Spleen (tissue), 11 donors: ENCODE results near the gene MFN1. TPM values are rescaled to one million over a fixed set of nuclear protein-coding genes. Genes with fewer than 3 reads are reported as not detected.

Source experiments
- DNase-seq: peaks from one replicate; pipeline ENCODE4 v3.0.0-alpha.2; 2020
- H3K27ac ChIP-seq, 8 donors: fragments of 200-600 bp; sonication (generic) in 7 of 8; 1 replicate in 4 of 8; 2 replicates in 4 of 8; pipeline versions ENCODE4 v1.5.0 to v1.8.0; 2016 to 2021; ENCODE audit warnings: inconsistent platforms in 4 of 8, mild to moderate bottlenecking in 4 of 8, moderate library complexity in 1 of 8
- H3K27me3 ChIP-seq, 7 donors: fragments of 200-600 bp; sonication (generic) in 6 of 7; replicated peaks in 1 of 7; 1 replicate in 4 of 7; 2 replicates in 3 of 7; pipeline versions ENCODE4 v1.5.0 to v1.8.0; 2016 to 2021; ENCODE audit warnings: inconsistent platforms in 3 of 7, mild to moderate bottlenecking in 1 of 7
- H3K36me3 ChIP-seq, 6 donors: fragments of 200-600 bp; sonication (generic) in 5 of 6; 1 replicate in 4 of 6; 2 replicates in 2 of 6; pipeline versions ENCODE4 v1.5.0 to v1.8.0; 2016 to 2021; ENCODE audit warnings: inconsistent platforms in 2 of 6
- H3K4me1 ChIP-seq, 6 donors: fragments of 200-600 bp; sonication (generic) in 5 of 6; 1 replicate in 3 of 6; 2 replicates in 3 of 6; pipeline versions ENCODE4 v1.5.0 to v1.8.0; 2016 to 2021; ENCODE audit warnings: inconsistent platforms in 3 of 6
- H3K4me3 ChIP-seq, 8 donors: fragments of 200-600 bp; sonication (generic) in 7 of 8; 1 replicate in 4 of 8; 2 replicates in 4 of 8; pipeline versions ENCODE4 v1.5.0 to v1.8.0; 2016 to 2021; ENCODE audit warnings: inconsistent platforms in 4 of 8, mild to moderate bottlenecking in 4 of 8, moderate library complexity in 2 of 8
- H3K9me3 ChIP-seq, 8 donors: fragments of 200-600 bp; sonication (generic) in 7 of 8; 1 replicate in 4 of 8; 2 replicates in 4 of 8; pipeline versions ENCODE4 v1.5.0 to v1.8.0; 2016 to 2021; ENCODE audit warnings: inconsistent platforms in 4 of 8
- POLR2A ChIP-seq, 3 donors: fragments of 450-650 bp; IDR thresholded peaks; one replicate each; pipeline ENCODE4 v1.5.1; 2017; ENCODE audit warnings: antibody characterized with exemption in 3 of 3, mild to moderate bottlenecking in 1 of 3
- POLR2AphosphoS5 ChIP-seq, 3 donors: sonication (generic); formaldehyde crosslinking; IDR thresholded peaks; one replicate each; pipeline ENCODE4 v1.5.1; 2017; ENCODE audit warnings: antibody characterized with exemption in 3 of 3
- WGBS, 5 donors: extraction: QIAGEN DNeasy Blood & Tissue Kit in 3 of 5; methylation state at CpG; one replicate each; pipeline versions ENCODE4 v1.1.5 to v1.1.7; 2013 to 2018; 5-methylcytosine and 5-hydroxymethylcytosine counted together
- intact Hi-C: fragments of 100-400 bp; cut with DNase I; formaldehyde crosslinking; loops from one replicate; pipeline ENCODE4 v1.15.0; 2023; ENCODE audit warnings: low total_unique reads
- polyA plus RNA-seq, 3 donors: library from polyadenylated mRNA; stranded (reverse); fragments of 200-250 nt; gene quantifications; one replicate each; pipeline ENCODE4 v1.2.1, GENCODE V29; 2013
- total RNA-seq, 7 donors: library from RNA; depleted of rRNA in 3 of 7; stranded (reverse); fragments of >200 nt in 3 of 7; fragmentation: NEBNext Ultra II Directional in 4 of 7; extraction: Animal tissue kit (Norgen Biotek cat#: 25700) in 4 of 7; gene quantifications; one replicate each; pipeline versions ENCODE4 v1.1.0 to v1.2.1, GENCODE V29; 2016 to 2021
- TF ChIP-seq, protein P1 (sequence below), 11 experiments: fragments of 200-600 bp in 7 of 11; fragments of 450-650 bp in 4 of 11; sonication (generic) in 4 of 11; IDR thresholded peaks in 8 of 11; conservative IDR thresholded peaks in 3 of 11; 1 replicate in 7 of 11; 2 replicates in 4 of 11; pipeline versions ENCODE4 v1.4.0 to v1.8.0; 2016 to 2021; ENCODE audit warnings: antibody characterized with exemption in 11 of 11, inconsistent platforms in 4 of 11, mild to moderate bottlenecking in 1 of 11
- donor health status: healthy with polysubstance abuse.
- donor health status: DM: no; HTN: no; CAD: no; lungs with moderate emphysema.
- donor health status: DM: no; HTN: no; CAD: no.
- donor health status: Bipolar disorder and iron deficiency.
- donor health status: healthy.
- donor health status: DM: no; HTN: no; CAD: no.
- donor health status: DM: yes; HTN: yes; CAD: no.

MFN1 gene
- total and polyA plus RNA-seq, 10 donors = 19.0 to 74.4 (median 54.3) TPM

DNA sequence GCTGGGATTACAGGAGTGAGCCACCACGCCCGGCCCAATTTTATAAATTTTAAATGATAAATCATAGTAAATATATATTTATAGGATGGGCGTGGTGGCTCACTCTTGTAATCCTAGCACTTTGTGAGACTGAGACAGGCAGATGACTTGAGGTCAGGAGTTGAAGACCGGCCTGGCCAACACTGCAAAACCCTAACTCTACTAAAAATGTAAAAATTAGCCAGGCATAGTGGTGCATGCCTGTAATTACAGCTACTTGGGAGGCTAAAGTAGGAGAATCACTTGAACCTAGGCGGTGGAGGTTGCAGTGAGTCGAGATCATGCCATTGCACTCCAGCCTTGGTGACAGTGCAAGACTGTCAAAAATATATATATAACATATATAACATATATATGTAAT is 26.4 kb downstream of the MFN1 start:
- intact Hi-C loops = no loop called here
- TF ChIP-seq, protein P1, sequence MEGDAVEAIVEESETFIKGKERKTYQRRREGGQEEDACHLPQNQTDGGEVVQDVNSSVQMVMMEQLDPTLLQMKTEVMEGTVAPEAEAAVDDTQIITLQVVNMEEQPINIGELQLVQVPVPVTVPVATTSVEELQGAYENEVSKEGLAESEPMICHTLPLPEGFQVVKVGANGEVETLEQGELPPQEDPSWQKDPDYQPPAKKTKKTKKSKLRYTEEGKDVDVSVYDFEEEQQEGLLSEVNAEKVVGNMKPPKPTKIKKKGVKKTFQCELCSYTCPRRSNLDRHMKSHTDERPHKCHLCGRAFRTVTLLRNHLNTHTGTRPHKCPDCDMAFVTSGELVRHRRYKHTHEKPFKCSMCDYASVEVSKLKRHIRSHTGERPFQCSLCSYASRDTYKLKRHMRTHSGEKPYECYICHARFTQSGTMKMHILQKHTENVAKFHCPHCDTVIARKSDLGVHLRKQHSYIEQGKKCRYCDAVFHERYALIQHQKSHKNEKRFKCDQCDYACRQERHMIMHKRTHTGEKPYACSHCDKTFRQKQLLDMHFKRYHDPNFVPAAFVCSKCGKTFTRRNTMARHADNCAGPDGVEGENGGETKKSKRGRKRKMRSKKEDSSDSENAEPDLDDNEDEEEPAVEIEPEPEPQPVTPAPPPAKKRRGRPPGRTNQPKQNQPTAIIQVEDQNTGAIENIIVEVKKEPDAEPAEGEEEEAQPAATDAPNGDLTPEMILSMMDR (IDR thresholded peaks at IDR 0.05 in 8 of 11, conservative IDR thresholded peaks at IDR 0.05 in 3 of 11) = no peak
- TF ChIP-seq POLR2A (IDR thresholded peaks at IDR 0.05) (no peak), POLR2AphosphoS5 (IDR thresholded peaks at IDR 0.05) (no peak)
- Histone ChIP-seq H3K36me3 (peaks cover 3 to 96% (median 52%) of the 10 kb centered on the region in 6 donors), H3K4me3 (no peak overlapping the region), H3K27ac (no peak overlapping the region), H3K27me3 (no peaks in the 10 kb centered on the region), H3K4me1 (no peaks in the 10 kb centered on the region), H3K9me3 (no peaks in the 10 kb centered on the region)
- no peak for DNase-seq
- 95 to 100% (median 95%) methylated on average over 6 of the region's 6 CpGs for WGBS, 5 donors

DNA sequence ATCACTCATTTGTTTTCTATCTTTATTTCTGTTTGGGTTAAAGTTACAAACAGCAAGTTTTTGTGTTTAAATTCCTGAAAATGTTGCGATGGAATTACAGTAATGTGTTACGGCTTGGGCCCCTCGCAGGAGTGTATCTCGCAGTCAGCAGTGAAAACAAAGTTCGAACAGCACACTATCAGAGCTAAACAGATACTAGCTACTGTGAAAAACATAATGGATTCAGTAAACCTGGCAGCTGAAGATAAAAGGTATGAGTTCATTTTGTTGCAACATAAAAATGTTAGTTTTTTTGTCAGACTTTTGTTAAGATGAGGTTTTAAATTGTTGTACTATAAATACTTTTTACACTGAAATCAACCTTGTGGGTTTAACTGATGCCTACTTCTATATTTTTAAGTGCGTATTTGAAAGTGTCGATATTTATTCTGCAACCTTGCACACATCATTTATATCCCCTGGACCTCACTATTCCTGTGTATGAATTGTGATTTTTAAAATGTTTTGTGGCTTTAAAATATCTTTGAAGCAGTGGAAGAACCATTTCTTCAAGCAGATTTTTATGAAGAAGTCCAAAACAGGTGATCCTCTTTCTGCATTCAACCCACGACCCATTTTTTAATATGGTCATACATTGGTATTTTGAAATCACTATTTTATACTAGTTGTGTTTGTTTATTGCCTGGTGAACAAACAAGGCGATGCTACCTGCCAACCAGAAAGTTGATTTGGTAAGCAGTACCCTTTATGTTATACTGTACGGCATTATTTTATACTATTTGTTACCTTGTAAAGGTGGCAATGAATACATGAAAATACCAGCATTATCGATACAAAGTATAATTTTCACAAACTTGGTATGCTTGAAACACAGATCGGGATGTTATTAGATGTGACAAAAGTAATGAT is 27.8 kb downstream of the MFN1 start:
- TF ChIP-seq, protein P1 (IDR thresholded peaks at IDR 0.05 in 8 of 11, conservative IDR thresholded peaks at IDR 0.05 in 3 of 11) = no peak
- TF ChIP-seq POLR2AphosphoS5 (IDR thresholded peaks at IDR 0.05) = no peak
- no peak for TF ChIP-seq POLR2A (IDR thresholded peaks at IDR 0.05)

DNA sequence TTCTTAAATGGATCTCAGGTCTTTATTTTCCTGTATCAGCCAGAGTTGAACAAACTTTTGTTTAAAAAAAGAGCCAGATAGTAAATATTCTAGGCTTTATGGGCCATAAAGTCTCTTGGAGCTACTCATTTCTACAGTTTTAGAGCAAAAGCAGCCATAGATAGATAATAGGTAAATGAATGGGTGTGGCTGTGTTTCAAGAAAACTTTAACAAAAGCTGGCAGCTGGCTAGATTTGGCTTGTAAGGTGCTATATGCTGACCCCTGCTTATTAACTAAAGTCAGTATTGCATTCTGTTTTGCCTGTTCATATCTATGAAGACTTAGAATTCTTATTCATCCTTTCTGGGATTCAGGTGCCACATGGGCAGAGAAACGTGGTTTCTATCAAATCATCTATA is 29.0 kb downstream of the MFN1 start:
- WGBS, 5 donors = 92 to 100% (median 95%) methylated on average over 1 of the region's 1 CpG
- H3K9me3 ChIP-seq = no peaks in the 10 kb centered on the region
- DNase-seq = no peak
- no peaks in the 10 kb centered on the region for H3K27me3 ChIP-seq
- H3K4me3 ChIP-seq = no peak overlapping the region
- H3K27ac ChIP-seq = no peak overlapping the region
- intact Hi-C loops = no loop called here
- no peaks in the 10 kb centered on the region for H3K4me1 ChIP-seq
- H3K36me3 ChIP-seq = peaks cover 3 to 96% (median 51%) of the 10 kb centered on the region in 6 donors
- TF ChIP-seq, protein P1 (IDR thresholded peaks at IDR 0.05 in 8 of 11, conservative IDR thresholded peaks at IDR 0.05 in 3 of 11) = no peak
- TF ChIP-seq POLR2AphosphoS5 (IDR thresholded peaks at IDR 0.05) (no peak), POLR2A (IDR thresholded peaks at IDR 0.05) (no peak)

More for the DNA sequence above, 27.8 kb downstream of the MFN1 start:
- H3K9me3 ChIP-seq = no peaks in the 10 kb centered on the region
- H3K4me1 ChIP-seq = no peaks in the 10 kb centered on the region
- DNase-seq = no peak
- H3K4me3 ChIP-seq = no peak overlapping the region
- H3K36me3 ChIP-seq = peaks cover 3 to 96% (median 52%) of the 10 kb centered on the region in 6 donors
- no peaks in the 10 kb centered on the region for H3K27me3 ChIP-seq
- WGBS, 5 donors = 90 to 95% (median 93%) methylated on average over 12 of the region's 12 CpGs
- intact Hi-C loops = no loop called here
- H3K27ac ChIP-seq = no peak overlapping the region

DNA sequence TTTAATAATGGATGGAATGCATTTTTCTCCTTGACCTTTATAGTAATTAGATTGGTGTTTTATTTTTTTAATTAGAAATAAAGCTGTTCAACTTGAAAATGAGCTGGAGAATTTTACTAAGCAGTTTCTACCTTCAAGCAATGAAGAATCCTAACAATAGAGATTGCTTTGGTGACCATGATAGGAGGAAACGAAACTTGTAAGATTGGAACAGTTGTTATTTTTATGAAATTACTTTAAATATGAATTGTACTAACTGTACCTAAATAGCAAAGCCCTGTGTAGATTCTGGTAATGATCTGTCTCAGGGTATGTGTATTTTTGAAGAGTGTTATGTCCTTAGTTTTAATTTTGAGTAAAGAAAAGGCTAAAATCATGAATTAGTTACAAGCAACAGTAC is 44.4 kb downstream of the MFN1 start:
- DNase-seq = no peak
- WGBS, 5 donors = 73 to 90% (median 77%) methylated on average over 1 of the region's 1 CpG
- Histone ChIP-seq H3K27ac (peak overlapping the region in 1 of 8 donors; percentile 0), H3K36me3 (peaks cover 0 to 98% (median 62%) of the 10 kb centered on the region in 6 donors), H3K4me1 (peaks cover 0 to 10% (median 3%) of the 10 kb centered on the region in 6 donors), H3K9me3 (no peaks in the 10 kb centered on the region), H3K27me3 (no peaks in the 10 kb centered on the region), H3K4me3 (no peak overlapping the region)
- intact Hi-C loops = no loop called here
- TF ChIP-seq, protein P1 (IDR thresholded peaks at IDR 0.05 in 8 of 11, conservative IDR thresholded peaks at IDR 0.05 in 3 of 11) = no peak
- TF ChIP-seq POLR2AphosphoS5 (IDR thresholded peaks at IDR 0.05) (no peak), POLR2A (IDR thresholded peaks at IDR 0.05) (no peak)
